HG02852 (cell line): ENCODE measurements around the gene MFAP2.
"Not testable (repeated sequence)": the region's sequence is repeated elsewhere in the genome, so short reads cannot be mapped to it uniquely, and the experiment has no call there.

ENCODE experiments used
- ATAC-seq: cut with Tn5 transposase; IDR thresholded peaks from one replicate; pipeline ENCODE4 v1.9.1; 2021; ENCODE audit warnings: mild to moderate bottlenecking, moderate library complexity; ENCODE audit not compliant: unreplicated experiment

MFAP2 gene

GRCh38 chr1:16933945-16934344 is 46.5 kb downstream of the MFAP2 start:
- ATAC-seq: not testable (repeated sequence)

- not testable (repeated sequence) for ATAC-seq
Measured at GRCh38 chr1:16931206-16931934, 49.0 kb downstream of the MFAP2 start.

- not testable (repeated sequence) for ATAC-seq
Measured at GRCh38 chr1:16929146-16930041, 51.0 kb downstream of the MFAP2 start.

DNA sequence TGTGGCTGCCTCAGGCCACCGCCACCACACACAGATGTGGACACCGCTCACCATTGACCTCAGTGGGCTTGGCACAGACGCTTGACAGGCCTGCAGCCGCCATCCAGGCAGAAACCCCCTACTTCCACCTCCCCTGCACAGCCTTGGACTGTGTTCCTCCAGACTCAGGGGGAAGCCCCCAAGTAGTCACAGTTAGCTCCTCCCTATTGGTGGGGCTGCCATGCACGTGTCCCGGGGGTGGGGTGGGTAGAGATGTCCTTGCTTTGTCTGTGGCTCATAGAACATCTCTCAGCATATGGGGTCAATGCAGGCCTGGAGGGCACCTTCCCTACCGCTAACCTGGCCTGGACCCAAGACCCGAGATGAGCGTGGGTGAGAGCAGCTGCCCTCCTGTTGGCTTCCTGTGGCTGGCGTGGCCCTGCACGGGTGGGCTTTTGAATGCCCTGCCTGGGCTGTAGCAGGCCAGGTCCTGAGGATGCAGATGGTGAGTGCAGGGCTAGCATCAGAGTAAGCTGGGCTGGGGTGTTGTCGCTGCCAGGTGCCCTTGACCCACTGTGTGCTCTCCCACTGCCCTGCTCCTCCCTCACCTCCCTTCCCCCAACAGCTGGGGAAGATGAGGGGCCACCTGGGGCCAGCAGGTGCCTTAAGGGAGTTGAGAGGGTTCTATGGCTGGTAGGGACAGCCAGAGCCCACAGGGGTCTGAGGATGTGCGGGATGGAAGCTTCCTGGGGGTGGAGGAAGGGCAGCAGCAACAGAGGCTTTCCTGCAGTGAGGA is 52.5 kb downstream of the MFAP2 start:
- ATAC-seq: no peak

DNA sequence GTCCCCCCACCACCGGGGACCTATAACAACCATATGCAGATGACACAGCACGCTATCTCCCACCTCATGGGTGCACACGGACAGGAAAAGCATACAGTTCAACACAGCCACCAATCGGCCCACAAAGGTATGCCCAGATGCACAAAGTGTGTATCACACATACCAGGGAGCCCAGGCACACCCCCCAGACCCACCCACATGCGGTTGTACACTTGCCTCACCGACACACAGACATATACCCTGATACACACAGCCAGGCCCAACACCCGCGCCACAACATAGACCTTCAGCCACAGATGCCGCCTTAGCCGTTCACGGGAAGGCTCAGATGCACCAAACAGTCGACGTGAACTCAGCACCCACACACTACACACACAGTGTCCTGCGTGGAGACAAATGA is 53.2 kb downstream of the MFAP2 start:
- ATAC-seq: no peak

GRCh38 chr1:16926491-16927073 is 53.8 kb downstream of the MFAP2 start:
- ATAC-seq: no peak

DNA sequence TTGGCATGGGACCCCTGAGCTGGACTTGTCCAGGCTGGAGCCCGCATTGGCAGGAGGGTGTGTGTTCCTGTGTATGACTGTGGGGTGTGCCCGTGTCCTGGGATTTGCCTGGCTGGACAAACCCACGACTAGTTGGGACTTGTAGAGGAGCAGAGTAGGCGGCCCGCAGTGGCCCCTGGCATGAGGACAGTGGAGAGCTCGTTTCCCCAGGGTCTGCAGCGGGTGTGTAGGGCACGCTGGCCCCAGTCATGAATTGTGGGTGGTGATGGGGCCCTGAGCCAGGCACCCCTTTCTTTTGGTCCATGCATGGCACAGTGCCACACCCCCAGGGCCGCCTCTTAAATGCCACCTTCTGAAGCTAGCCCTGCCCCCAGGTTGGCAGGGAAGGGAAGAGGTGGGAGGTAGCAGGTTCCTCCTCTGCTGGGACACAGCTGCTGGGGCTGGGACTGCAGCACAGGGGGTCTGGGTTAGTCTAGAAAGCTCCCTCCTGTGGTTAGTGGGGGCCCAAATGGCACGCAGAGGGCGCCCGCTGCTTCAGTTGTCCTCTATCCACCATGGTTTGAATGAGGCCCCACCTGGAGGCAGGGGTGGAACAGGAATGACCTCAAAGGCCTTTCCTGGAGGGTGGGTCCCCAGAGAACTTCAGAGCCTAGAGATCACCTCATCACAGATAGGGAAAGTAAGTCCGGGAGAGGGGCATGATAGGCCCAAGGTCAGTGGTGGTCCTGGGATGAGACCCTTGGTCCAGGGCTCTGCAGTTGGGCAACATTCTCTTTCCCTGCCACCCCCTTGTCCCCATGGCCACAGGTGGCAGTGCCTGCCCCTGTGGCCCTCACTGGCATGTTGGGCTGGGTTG is 54.6 kb downstream of the MFAP2 start:
- ATAC-seq: no peak

- ATAC-seq: no peak
Measured at GRCh38 chr1:16924919-16925477, 55.4 kb downstream of the MFAP2 start.
